CD14-positive monocyte (primary cell): ENCODE results near the gene AMBP. TPM values are rescaled to one million over a fixed set of nuclear protein-coding genes. Genes with fewer than 3 reads are reported as not detected.

Experiments used
- DNase-seq, 3 donors: peaks; one replicate each; pipeline ENCODE4 v3.0.0-alpha.2; 2011 to 2022
- H2AFZ ChIP-seq: 2 replicates; pipeline ENCODE4 v1.6.0; 2012; ENCODE audit warnings: mild to moderate bottlenecking, low read depth, low read length, inconsistent platforms; ENCODE audit not compliant: insufficient read depth, poor library complexity, severe bottlenecking
- H3K27ac ChIP-seq, 2 donors: 1 replicate in 1 of 2; 2 replicates in 1 of 2; pipeline ENCODE4 v1.5.1; 2012 to 2013; ENCODE audit warnings: low read length in 2 of 2, control low read depth in 1 of 2, inconsistent platforms in 1 of 2, low read depth in 1 of 2, mild to moderate bottlenecking in 1 of 2
- H3K27me3 ChIP-seq, 2 donors: one replicate each; pipeline versions ENCODE4 v1.6.0 to v1.6.1; 2011 to 2013; ENCODE audit warnings: low read length in 2 of 2; ENCODE audit not compliant: control insufficient read depth in 2 of 2, insufficient read depth in 2 of 2
- H3K36me3 ChIP-seq, 2 donors: replicated peaks in 1 of 2; 1 replicate in 1 of 2; 2 replicates in 1 of 2; pipeline versions ENCODE4 v1.5.1 to v1.6.1; 2012 to 2013; ENCODE audit warnings: low read length in 2 of 2, control low read depth in 1 of 2, inconsistent platforms in 1 of 2, mild to moderate bottlenecking in 1 of 2; ENCODE audit not compliant: insufficient read depth in 2 of 2, control insufficient read depth in 1 of 2
- H3K4me1 ChIP-seq, 2 donors: 1 replicate in 1 of 2; 2 replicates in 1 of 2; pipeline versions ENCODE4 v1.5.1 to v1.6.1; 2012 to 2013; ENCODE audit warnings: low read length in 2 of 2, control low read depth in 1 of 2, inconsistent platforms in 1 of 2, mild to moderate bottlenecking in 1 of 2, moderate library complexity in 1 of 2; ENCODE audit not compliant: insufficient read depth in 2 of 2, control insufficient read depth in 1 of 2
- H3K4me2 ChIP-seq: replicated peaks from 2 replicates; pipeline ENCODE3; 2012; ENCODE audit warnings: low read length, moderate library complexity, mild to moderate bottlenecking; ENCODE audit not compliant: poor library complexity, severe bottlenecking; ENCODE audit errors: extremely low read depth
- H3K4me3 ChIP-seq, 3 experiments: fragments of 200-600 bp in 1 of 3; sonication (generic) in 1 of 3; replicated peaks in 1 of 3; 1 replicate in 2 of 3; 2 replicates in 1 of 3; pipeline ENCODE4 v1.5.1; 2011 to 2013; ENCODE audit warnings: low read length in 3 of 3, mild to moderate bottlenecking in 3 of 3, control low read depth in 2 of 3, low read depth in 2 of 3, inconsistent platforms in 1 of 3, moderate library complexity in 1 of 3
- H3K79me2 ChIP-seq: 2 replicates; pipeline ENCODE4 v1.6.0; 2012; ENCODE audit warnings: mild to moderate bottlenecking, control low read depth, inconsistent platforms, low read length, moderate library complexity; ENCODE audit not compliant: insufficient read depth
- H3K9ac ChIP-seq: 2 replicates; pipeline ENCODE4 v1.6.0; 2017; ENCODE audit warnings: low read length, mild to moderate bottlenecking; ENCODE audit not compliant: insufficient read depth, poor library complexity, severe bottlenecking
- H3K9me3 ChIP-seq, 2 donors: replicated peaks in 1 of 2; 1 replicate in 1 of 2; 2 replicates in 1 of 2; pipeline versions ENCODE4 v1.5.1 to v1.6.1; 2012 to 2013; ENCODE audit warnings: low read length in 2 of 2, control low read depth in 1 of 2; ENCODE audit not compliant: control insufficient read depth in 1 of 2, insufficient read depth in 1 of 2
- H4K20me1 ChIP-seq: 2 replicates; pipeline ENCODE4 v1.6.0; 2012; ENCODE audit warnings: mild to moderate bottlenecking, low read length, control low read depth, moderate library complexity; ENCODE audit not compliant: insufficient read depth
- H3K27ac Mint-ChIP-seq, 7 donors: one replicate each; pipeline ENCODE4 v1.8.0; 2020; ENCODE audit warnings: mild to moderate bottlenecking in 7 of 7, mixed read lengths in 7 of 7, moderate library complexity in 6 of 7, inconsistent platforms in 2 of 7
- H3K27me3 Mint-ChIP-seq, 3 donors: one replicate each; pipeline ENCODE4 v1.8.0; 2021 to 2022; ENCODE audit warnings: low read depth in 3 of 3, mild to moderate bottlenecking in 3 of 3, mixed read lengths in 3 of 3, moderate library complexity in 3 of 3, inconsistent platforms in 1 of 3
- H3K36me3 Mint-ChIP-seq, 2 donors: one replicate each; pipeline ENCODE4 v1.8.0; 2020; ENCODE audit warnings: mixed read lengths in 2 of 2, inconsistent platforms in 1 of 2, mild to moderate bottlenecking in 1 of 2
- H3K4me1 Mint-ChIP-seq: one replicate; pipeline ENCODE4 v1.8.0; 2020; ENCODE audit warnings: mild to moderate bottlenecking, mixed read lengths
- H3K4me3 Mint-ChIP-seq, 2 donors: one replicate each; pipeline ENCODE4 v1.8.0; 2020; ENCODE audit warnings: mild to moderate bottlenecking in 2 of 2, mixed read lengths in 2 of 2, moderate library complexity in 1 of 2
- H3K9me3 Mint-ChIP-seq, 7 donors: one replicate each; pipeline ENCODE4 v1.8.0; 2020 to 2022; ENCODE audit warnings: mixed read lengths in 7 of 7, mild to moderate bottlenecking in 6 of 7, moderate library complexity in 6 of 7, inconsistent platforms in 2 of 7
- CTCF ChIP-seq: fragments of 200-600 bp; IDR thresholded peaks from one replicate; pipeline ENCODE4 v1.8.0; 2022; ENCODE audit warnings: antibody characterized with exemption, mild to moderate bottlenecking
- WGBS: methylation state at CpG from one replicate; pipeline ENCODE4 v1.1.5; 2013; ENCODE audit warnings: missing lambda C conversion rate; ENCODE audit not compliant: insufficient coverage; 5-methylcytosine and 5-hydroxymethylcytosine counted together
- intact Hi-C, 2 donors: fragments of 100-400 bp; cut with micrococcal nuclease; formaldehyde crosslinking; loops; one replicate each; pipeline versions ENCODE4 v1.15.0 to v1.15.1; 2023
- polyA plus RNA-seq, 3 donors: library from polyadenylated mRNA; depleted of rRNA in 1 of 3; unstranded in 2 of 3; stranded (reverse) in 1 of 3; fragments of 300-500 nt in 2 of 3; fragments of >200 nt in 1 of 3; fragmentation: Illumina TruSeq in 2 of 3; gene quantifications; 1 replicate in 2 of 3; 2 replicates in 1 of 3; pipeline ENCODE4 v1.2.3, GENCODE V29; 2012 to 2021

The AMBP gene
- polyA plus RNA-seq, 3 donors: not detected

- Histone ChIP-seq H3K4me3 (no peak overlapping the region), H3K79me2 (no peaks in the 10 kb centered on the region), H3K4me2 (no peak overlapping the region), H3K9me3 (peaks cover 12 to 14% of the 10 kb centered on the region in 2 donors), H3K27me3 (no peaks in the 10 kb centered on the region), H3K4me1 (no peaks in the 10 kb centered on the region), H3K36me3 (no peaks in the 10 kb centered on the region), H2AFZ (no peak overlapping the region), H3K27ac (no peak overlapping the region), H4K20me1 (no peaks in the 10 kb centered on the region), H3K9ac (no peak overlapping the region)
- intact Hi-C loops: no loop called here
- TF ChIP-seq CTCF: no peak
- Mint-ChIP-seq H3K4me1 (peaks cover 2% of the 10 kb centered on the region), H3K27ac (no peak overlapping the region), H3K27me3 (peaks cover 6 to 16% (median 8%) of the 10 kb centered on the region in 3 donors), H3K9me3 (peaks cover 7 to 16% (median 15%) of the 10 kb centered on the region in 7 donors), H3K4me3 (no peak overlapping the region), H3K36me3 (no peaks in the 10 kb centered on the region)
- WGBS: 100% methylated on average over 6 of the region's 10 CpGs
- no peak for DNase-seq
Observed at GRCh38 chr9:114125476-114126013, 47.4 kb upstream of the AMBP start.

DNA sequence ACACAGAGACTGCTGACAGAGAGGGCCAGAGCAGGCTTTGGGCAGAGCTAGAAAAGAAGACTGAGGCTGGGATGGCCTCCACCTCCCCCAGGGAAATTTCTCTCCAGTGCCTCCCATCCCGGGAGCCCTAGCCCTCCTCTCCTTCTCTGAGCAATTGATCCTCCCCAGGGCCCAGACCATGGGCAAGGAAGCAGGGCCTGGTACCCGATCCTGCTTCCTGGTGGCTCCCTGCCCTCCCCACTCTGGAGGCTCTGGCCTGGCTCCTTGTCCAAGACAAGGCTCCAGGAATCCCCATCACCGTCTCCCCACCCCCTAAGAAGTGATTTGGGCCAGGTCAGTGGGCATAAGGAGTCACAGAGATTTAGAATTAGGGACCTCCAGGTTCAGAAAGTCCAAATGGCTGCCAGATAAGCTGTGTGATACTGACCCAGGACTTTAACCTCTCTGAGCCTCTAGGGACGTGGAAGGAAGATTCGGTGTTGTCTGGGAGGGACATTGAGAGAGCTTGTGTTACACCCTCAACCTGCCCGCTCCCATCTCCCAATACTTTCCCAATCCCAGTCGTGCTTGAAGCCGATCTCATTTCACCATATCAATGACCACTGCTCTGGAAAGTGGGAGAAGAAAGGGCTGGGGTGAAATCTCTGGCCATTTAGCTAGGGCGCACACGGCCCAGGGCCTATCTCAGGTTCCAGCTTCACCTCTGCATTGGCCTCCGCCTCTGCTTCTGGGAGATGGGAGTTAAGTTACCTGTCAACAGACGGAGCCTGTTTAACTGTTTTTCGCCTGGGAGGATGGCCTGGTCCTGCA, 46.8 kb upstream of the AMBP start:
- H3K4me2 ChIP-seq: no peak overlapping the region
- no peaks in the 10 kb centered on the region for H3K79me2 ChIP-seq
- no peak overlapping the region for H3K27ac ChIP-seq
- Mint-ChIP-seq H3K4me3 (no peak overlapping the region), H3K27me3 (peaks cover 6 to 15% (median 8%) of the 10 kb centered on the region in 3 donors), H3K36me3 (no peaks in the 10 kb centered on the region), H3K9me3 (peaks cover 7 to 17% (median 15%) of the 10 kb centered on the region in 7 donors), H3K27ac (no peak overlapping the region), H3K4me1 (peaks cover 2% of the 10 kb centered on the region)
- peaks cover 12 to 14% of the 10 kb centered on the region in 2 donors for H3K9me3 ChIP-seq
- no peaks in the 10 kb centered on the region for H3K4me1 ChIP-seq
- H3K9ac ChIP-seq: no peak overlapping the region
- 94% methylated on average over 7 of the region's 13 CpGs for WGBS
- no peak for TF ChIP-seq CTCF
- no peaks in the 10 kb centered on the region for H3K36me3 ChIP-seq
- intact Hi-C loops: no loop called here
- no peak for DNase-seq
- H3K27me3 ChIP-seq: no peaks in the 10 kb centered on the region
- no peak overlapping the region for H3K4me3 ChIP-seq
- no peak overlapping the region for H2AFZ ChIP-seq
- no peaks in the 10 kb centered on the region for H4K20me1 ChIP-seq
